Retinal pigment epithelial cell (primary cell): ENCODE results near the gene SMC3.

Source experiments
- DNase-seq: peaks from one replicate; pipeline ENCODE4 v3.0.0-alpha.2; 2010; ENCODE audit warnings: low read depth
- H3K4me3 ChIP-seq: 2 replicates; pipeline ENCODE4 v1.5.1; 2011; ENCODE audit warnings: mild to moderate bottlenecking, low read length, control low read depth, moderate library complexity
- CTCF ChIP-seq: conservative IDR thresholded peaks from 2 replicates; pipeline ENCODE4 v1.5.1; 2011; ENCODE audit warnings: low read depth, low read length, control low read depth, inconsistent platforms

The SMC3 gene

GRCh38 chr10:110569736-110570135 lies 2.2 kb downstream of the SMC3 start:
- no peak overlapping the region for H3K4me3 ChIP-seq
- no peak for TF ChIP-seq CTCF

GRCh38 chr10:110571093-110571743 lies 3.7 kb downstream of the SMC3 start:
- no peak for DNase-seq
- no peak overlapping the region for H3K4me3 ChIP-seq
- no peak for TF ChIP-seq CTCF

More at GRCh38 chr10:110569736-110570135, 2.2 kb downstream of the SMC3 start:
- no peak for DNase-seq

- H3K4me3 ChIP-seq: no peak overlapping the region
- no peak for DNase-seq
- TF ChIP-seq CTCF: no peak
Observed at GRCh38 chr10:110572862-110573261, 5.4 kb downstream of the SMC3 start.

DNA sequence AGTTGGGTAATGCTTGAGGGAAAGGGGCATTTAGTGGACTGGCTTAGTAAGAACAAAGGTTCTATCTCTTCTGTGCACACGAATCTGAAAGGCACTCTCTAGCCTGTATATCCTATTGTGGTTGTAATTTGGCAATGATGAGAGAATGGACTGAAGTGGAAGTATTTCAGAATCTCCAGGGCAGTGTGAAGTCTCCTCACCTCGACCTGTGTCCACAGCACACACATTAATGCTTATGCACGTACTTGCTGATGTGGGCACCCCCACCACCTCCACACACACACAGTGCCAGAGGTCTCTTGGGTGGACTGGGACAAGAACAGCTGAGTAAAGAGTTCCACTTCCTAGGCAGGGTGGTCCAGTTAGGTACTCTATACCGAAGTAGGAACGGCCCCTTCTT lies 6.9 kb downstream of the SMC3 start:
- TF ChIP-seq CTCF: no peak
- DNase-seq: no peak
- no peak overlapping the region for H3K4me3 ChIP-seq

GRCh38 chr10:110576220-110576619 lies 8.7 kb downstream of the SMC3 start:
- DNase-seq: no peak
- no peak for TF ChIP-seq CTCF
- H3K4me3 ChIP-seq: no peak overlapping the region

GRCh38 chr10:110577056-110577455 lies 9.6 kb downstream of the SMC3 start:
- DNase-seq: no peak
- H3K4me3 ChIP-seq: no peak overlapping the region
- TF ChIP-seq CTCF: no peak

DNA sequence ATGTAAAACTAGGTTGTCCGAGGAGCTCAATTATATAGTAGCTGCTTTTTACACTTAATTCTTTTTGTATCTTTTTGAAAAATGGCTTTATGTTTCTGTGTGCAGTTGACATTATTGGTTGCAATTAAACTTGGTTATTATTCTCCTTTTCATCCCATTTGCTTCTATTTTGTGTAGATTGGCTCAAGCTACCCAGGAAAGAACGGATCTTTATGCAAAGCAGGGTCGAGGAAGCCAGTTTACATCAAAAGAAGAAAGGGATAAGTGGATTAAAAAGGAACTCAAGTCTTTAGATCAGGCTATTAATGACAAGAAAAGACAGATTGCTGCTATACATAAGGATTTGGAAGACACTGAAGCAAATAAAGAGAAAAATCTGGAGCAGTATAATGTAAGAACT lies 16.5 kb downstream of the SMC3 start:
- H3K4me3 ChIP-seq: no peak overlapping the region
- DNase-seq: no peak
- no peak for TF ChIP-seq CTCF
